Caco-2 (cell line): ENCODE measurements around the gene NKD1. TPM values are rescaled to one million over a fixed set of nuclear protein-coding genes. Genes with fewer than 3 reads are reported as not detected.

Experiments used
- BruUV-seq: library from RNA; stranded (reverse); fragments of 400-500 nt; replicated peaks from 2 replicates; lab custom pipeline; 2021; lab: Mats Ljungman, UMichigan
- CTCF ChIA-PET: fragments of 300-600 bp; sonication (Branson Sonifier 250); formaldehyde crosslinking; loops from one replicate; lab custom pipeline; 2022; ENCODE audit warnings: antibody characterized with exemption; lab: Charles Lee
- POLR2A ChIA-PET: fragments of 300-600 bp; sonication (Branson Sonifier 250); formaldehyde crosslinking; loops from one replicate; lab custom pipeline; 2022; ENCODE audit warnings: antibody characterized with exemption; lab: Charles Lee
- DNase-seq, 2 experiments: peaks; one replicate each; pipeline versions ENCODE4 v3.0.0 to v3.0.0-alpha.2; 2020 to 2022
- H3K27me3 ChIP-seq: replicated peaks from 2 replicates; pipeline ENCODE4 v1.6.0; 2011; ENCODE audit warnings: low read length; ENCODE audit not compliant: control insufficient read depth, insufficient read depth
- H3K36me3 ChIP-seq: 2 replicates; pipeline ENCODE4 v1.5.1; 2011; ENCODE audit warnings: low read length; ENCODE audit not compliant: control insufficient read depth, insufficient read depth
- H3K4me1 ChIP-seq: fragments of 250-450 bp; sonication (Bioruptor Pico); 2 replicates; pipeline ENCODE4 v1.5.1; 2020; ENCODE audit warnings: mild to moderate bottlenecking
- H3K4me3 ChIP-seq: 2 replicates; pipeline ENCODE4 v1.5.1; 2011; ENCODE audit warnings: low read depth, mild to moderate bottlenecking, control low read depth, low read length
- H3K9me3 ChIP-seq: fragments of 250-450 bp; sonication (Bioruptor Pico); 2 replicates; pipeline ENCODE4 v1.5.1; 2020; ENCODE audit warnings: mild to moderate bottlenecking, moderate library complexity
- H3K27ac Mint-ChIP-seq: one replicate; pipeline ENCODE4 v1.8.0; 2022; ENCODE audit warnings: mixed read lengths; ENCODE audit not compliant: unreplicated experiment
- H3K27me3 Mint-ChIP-seq: one replicate; pipeline ENCODE4 v1.8.0; 2022; ENCODE audit warnings: mixed read lengths; ENCODE audit not compliant: insufficient read depth, unreplicated experiment
- H3K36me3 Mint-ChIP-seq: one replicate; pipeline ENCODE4 v1.8.0; 2022; ENCODE audit warnings: mild to moderate bottlenecking, mixed read lengths; ENCODE audit not compliant: insufficient read depth, unreplicated experiment
- H3K4me1 Mint-ChIP-seq: one replicate; pipeline ENCODE4 v1.8.0; 2022; ENCODE audit warnings: low read depth, mixed read lengths; ENCODE audit not compliant: unreplicated experiment
- H3K4me3 Mint-ChIP-seq: one replicate; pipeline ENCODE4 v1.8.0; 2022; ENCODE audit warnings: mild to moderate bottlenecking, moderate library complexity, mixed read lengths; ENCODE audit not compliant: unreplicated experiment
- H3K9me3 Mint-ChIP-seq: one replicate; pipeline ENCODE4 v1.8.0; 2022; ENCODE audit warnings: mixed read lengths; ENCODE audit not compliant: unreplicated experiment
- intact Hi-C: fragments of 100-400 bp; cut with micrococcal nuclease; formaldehyde crosslinking; loops from one replicate; pipeline ENCODE4 v1.10.0; 2022; ENCODE audit not compliant: unreplicated experiment
- total RNA-seq: library from RNA; stranded (reverse); gene quantifications from 2 replicates; pipeline ENCODE4 v1.2.3, GENCODE V29; 2022
- TF ChIP-seq, protein P1 (sequence below), 2 experiments: fragments of 200-600 bp in 1 of 2; IDR thresholded peaks; 1 replicate in 1 of 2; 2 replicates in 1 of 2; pipeline versions ENCODE4 v1.5.1 to v1.8.0; 2011 to 2022; ENCODE audit warnings: antibody characterized with exemption in 1 of 2, control low read depth in 1 of 2, inconsistent platforms in 1 of 2, low read depth in 1 of 2, low read length in 1 of 2, mild to moderate bottlenecking in 1 of 2, moderate library complexity in 1 of 2; ENCODE audit not compliant: insufficient read depth in 1 of 2, severe bottlenecking in 1 of 2, unreplicated experiment in 1 of 2

NKD1 gene
- total RNA-seq, 1 experiment from 2014 or later = 54.9 TPM

DNA sequence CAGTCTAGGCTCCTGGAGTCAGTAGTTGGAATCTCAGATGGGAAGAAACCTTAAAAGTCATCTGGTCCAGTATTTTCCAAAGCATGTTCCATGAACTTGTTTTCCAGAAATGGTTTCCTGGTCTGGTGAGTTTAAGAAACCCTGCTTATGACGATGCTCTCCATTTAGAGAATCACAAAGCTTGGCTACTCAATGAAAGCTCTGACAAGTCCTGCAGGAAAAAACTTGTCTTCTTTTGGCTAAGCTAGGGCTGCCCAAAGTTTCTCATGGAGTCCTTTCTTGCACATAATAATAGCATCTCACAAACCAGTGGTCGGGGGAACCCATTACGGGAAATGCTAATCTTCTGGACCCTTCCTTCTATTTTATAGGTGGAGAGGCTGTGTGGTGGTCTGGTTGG is 5.5 kb upstream of the NKD1 start:
- Histone ChIP-seq H3K36me3 (no peaks in the 10 kb centered on the region), H3K4me3 (no peak overlapping the region), H3K4me1 (peaks cover 12% of the 10 kb centered on the region), H3K27me3 (no peaks in the 10 kb centered on the region), H3K9me3 (no peaks in the 10 kb centered on the region)
- no peaks in the 10 kb centered on the region for H3K27me3 Mint-ChIP-seq
- H3K9me3 Mint-ChIP-seq = no peaks in the 10 kb centered on the region
- no peak overlapping the region for H3K27ac Mint-ChIP-seq
- no TSS peak for BruUV-seq
- DNase-seq = no peak
- POLR2A ChIA-PET = no interaction called here
- TF ChIP-seq, protein P1, sequence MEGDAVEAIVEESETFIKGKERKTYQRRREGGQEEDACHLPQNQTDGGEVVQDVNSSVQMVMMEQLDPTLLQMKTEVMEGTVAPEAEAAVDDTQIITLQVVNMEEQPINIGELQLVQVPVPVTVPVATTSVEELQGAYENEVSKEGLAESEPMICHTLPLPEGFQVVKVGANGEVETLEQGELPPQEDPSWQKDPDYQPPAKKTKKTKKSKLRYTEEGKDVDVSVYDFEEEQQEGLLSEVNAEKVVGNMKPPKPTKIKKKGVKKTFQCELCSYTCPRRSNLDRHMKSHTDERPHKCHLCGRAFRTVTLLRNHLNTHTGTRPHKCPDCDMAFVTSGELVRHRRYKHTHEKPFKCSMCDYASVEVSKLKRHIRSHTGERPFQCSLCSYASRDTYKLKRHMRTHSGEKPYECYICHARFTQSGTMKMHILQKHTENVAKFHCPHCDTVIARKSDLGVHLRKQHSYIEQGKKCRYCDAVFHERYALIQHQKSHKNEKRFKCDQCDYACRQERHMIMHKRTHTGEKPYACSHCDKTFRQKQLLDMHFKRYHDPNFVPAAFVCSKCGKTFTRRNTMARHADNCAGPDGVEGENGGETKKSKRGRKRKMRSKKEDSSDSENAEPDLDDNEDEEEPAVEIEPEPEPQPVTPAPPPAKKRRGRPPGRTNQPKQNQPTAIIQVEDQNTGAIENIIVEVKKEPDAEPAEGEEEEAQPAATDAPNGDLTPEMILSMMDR (IDR thresholded peaks at IDR 0.05; ENCODE audit: insufficient read depth in 1 of 2, low read depth in 1 of 2, low read length in 1 of 2, severe bottlenecking in 1 of 2, unreplicated experiment in 1 of 2) = no peak
- CTCF ChIA-PET = no interaction called here
- intact Hi-C loops = no loop called here
- peaks cover 7% of the 10 kb centered on the region for H3K4me1 Mint-ChIP-seq
- H3K4me3 Mint-ChIP-seq = no peak overlapping the region
- peaks cover 6% of the 10 kb centered on the region for H3K36me3 Mint-ChIP-seq

DNA sequence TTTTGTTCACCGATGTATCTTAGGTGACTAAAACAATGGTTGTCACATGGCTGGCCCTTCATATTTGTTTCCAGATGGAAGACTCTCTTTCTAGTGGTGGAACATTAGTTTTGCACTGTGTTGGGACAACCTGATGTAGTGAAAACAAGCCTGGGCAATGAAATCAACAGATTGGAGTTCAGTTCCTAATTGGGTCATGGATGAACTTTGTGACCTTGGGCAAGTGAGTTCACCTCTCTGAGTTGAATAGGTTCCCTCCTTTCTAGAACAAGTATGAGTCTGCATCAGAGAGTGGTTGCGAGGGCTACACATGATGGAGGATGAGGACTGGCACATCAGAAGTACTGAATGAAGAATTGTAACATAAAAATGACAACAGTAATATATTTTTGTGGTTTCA is 2.1 kb upstream of the NKD1 start:
- Histone ChIP-seq H3K4me1 (no peaks in the 10 kb centered on the region; the same call in 1 of the 2 replicates), H3K9me3 (no peaks in the 10 kb centered on the region), H3K36me3 (0 out of 2 replicates have a peak, but pooled peaks cover 2% of the 10 kb centered on the region), H3K27me3 (no peaks in the 10 kb centered on the region), H3K4me3 (no peak overlapping the region)
- TF ChIP-seq, protein P1 (IDR thresholded peaks at IDR 0.05; ENCODE audit: insufficient read depth in 1 of 2, low read depth in 1 of 2, low read length in 1 of 2, severe bottlenecking in 1 of 2, unreplicated experiment in 1 of 2) = no peak
- CTCF ChIA-PET = interaction anchor here (0.6 kb wide), 1 partner anchor 177 kb away, joined by 10 read pairs; the partner anchor contains the start of gene BRD7
- POLR2A ChIA-PET = no interaction called here
- peaks cover 16% of the 10 kb centered on the region for H3K4me1 Mint-ChIP-seq
- H3K9me3 Mint-ChIP-seq = no peaks in the 10 kb centered on the region
- no peaks in the 10 kb centered on the region for H3K27me3 Mint-ChIP-seq
- intact Hi-C loops = loop anchor here (5.0 kb wide), 3 partner anchors 79 to 261 kb away; partner anchors contain the start of gene CYLD
- H3K36me3 Mint-ChIP-seq = peaks cover 17% of the 10 kb centered on the region
- DNase-seq = no peak
- no peak overlapping the region for H3K4me3 Mint-ChIP-seq
- no TSS peak for BruUV-seq
- H3K27ac Mint-ChIP-seq = no peak overlapping the region

- no peaks in the 10 kb centered on the region for H3K9me3 ChIP-seq
- H3K4me1 ChIP-seq = no peaks in the 10 kb centered on the region; the same call in 1 of the 2 replicates
- H3K4me3 ChIP-seq = peak overlapping the region; percentile 83
- intact Hi-C loops = loop anchor here (5.0 kb wide), 3 partner anchors 80 to 260 kb away; partner anchors contain the start of gene CYLD
- H3K27ac Mint-ChIP-seq = peak overlapping the region; percentile 18
- CTCF ChIA-PET = interaction anchor here (0.6 to 1.7 kb wide), 8 partner anchors 10 to 259 kb away, joined by 3 to 10 read pairs (median 4); no protein-coding TSS in a partner anchor
- no TSS peak for BruUV-seq
- TF ChIP-seq, protein P1 (IDR thresholded peaks at IDR 0.05; ENCODE audit: insufficient read depth in 1 of 2, low read depth in 1 of 2, low read length in 1 of 2, severe bottlenecking in 1 of 2, unreplicated experiment in 1 of 2) = peak; percentile 36 to 60
- DNase-seq = peak; percentile 76 to 77
- H3K9me3 Mint-ChIP-seq = no peaks in the 10 kb centered on the region
- POLR2A ChIA-PET = interaction anchor here (0.7 to 1.1 kb wide), 3 partner anchors 41 to 97 kb away, joined by 3 to 4 read pairs (median 3); no protein-coding TSS in a partner anchor
- H3K4me1 Mint-ChIP-seq = peaks cover 16% of the 10 kb centered on the region
- no peaks in the 10 kb centered on the region for H3K27me3 ChIP-seq
- peak overlapping the region; percentile 73 for H3K4me3 Mint-ChIP-seq
- no peaks in the 10 kb centered on the region for H3K27me3 Mint-ChIP-seq
- H3K36me3 ChIP-seq = 0 out of 2 replicates have a peak, but pooled peaks cover 2% of the 10 kb centered on the region
- H3K36me3 Mint-ChIP-seq = peaks cover 18% of the 10 kb centered on the region
Observed at GRCh38 chr16:50547340-50548124, 664 bp upstream of the NKD1 start.
